Stimulated activated CD8-positive, alpha-beta memory T cell treated with anti-CD3 and anti-CD28 coated beads, Interleukin-12 subunit alpha, Interleukin-12 subunit beta, amount 100 ng/mL, for 1 hour (primary cell): Measurements from ENCODE around the gene NOL4L.

Experiments used
- DNase-seq: peaks from one replicate; pipeline ENCODE4 v3.0.0-alpha.2; 2020; ENCODE audit warnings: low read depth

Gene NOL4L

DNA sequence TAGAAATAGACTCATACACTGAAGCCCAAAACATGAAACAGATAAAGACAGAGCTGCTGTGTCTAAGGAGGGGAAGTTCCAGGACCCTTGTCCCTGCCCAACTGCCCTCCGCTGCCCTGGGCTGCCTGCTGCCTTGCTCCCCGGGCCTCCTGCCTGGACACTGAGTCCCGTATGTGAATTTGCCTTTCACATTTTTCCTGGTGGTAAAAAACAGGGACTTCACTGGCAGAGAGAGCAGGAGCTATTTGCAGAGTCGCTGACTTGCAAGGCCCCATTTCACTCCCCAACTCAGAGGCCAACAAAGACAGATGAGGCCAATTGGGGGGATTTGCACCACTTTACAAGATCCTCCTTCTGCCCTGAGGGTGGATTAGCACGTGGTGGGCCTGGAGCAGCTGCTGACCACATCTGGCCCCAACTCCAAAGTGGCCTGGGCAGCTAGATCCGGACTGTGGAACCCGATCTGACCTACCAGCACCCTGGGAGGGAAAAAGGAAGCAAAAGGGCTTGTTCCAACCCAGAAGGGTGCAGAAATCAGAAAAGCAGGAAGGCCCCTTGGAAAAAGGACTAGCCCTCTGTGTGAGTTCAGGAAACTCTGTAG, 61.4 kb downstream of the NOL4L start:
- no peak for DNase-seq

DNA sequence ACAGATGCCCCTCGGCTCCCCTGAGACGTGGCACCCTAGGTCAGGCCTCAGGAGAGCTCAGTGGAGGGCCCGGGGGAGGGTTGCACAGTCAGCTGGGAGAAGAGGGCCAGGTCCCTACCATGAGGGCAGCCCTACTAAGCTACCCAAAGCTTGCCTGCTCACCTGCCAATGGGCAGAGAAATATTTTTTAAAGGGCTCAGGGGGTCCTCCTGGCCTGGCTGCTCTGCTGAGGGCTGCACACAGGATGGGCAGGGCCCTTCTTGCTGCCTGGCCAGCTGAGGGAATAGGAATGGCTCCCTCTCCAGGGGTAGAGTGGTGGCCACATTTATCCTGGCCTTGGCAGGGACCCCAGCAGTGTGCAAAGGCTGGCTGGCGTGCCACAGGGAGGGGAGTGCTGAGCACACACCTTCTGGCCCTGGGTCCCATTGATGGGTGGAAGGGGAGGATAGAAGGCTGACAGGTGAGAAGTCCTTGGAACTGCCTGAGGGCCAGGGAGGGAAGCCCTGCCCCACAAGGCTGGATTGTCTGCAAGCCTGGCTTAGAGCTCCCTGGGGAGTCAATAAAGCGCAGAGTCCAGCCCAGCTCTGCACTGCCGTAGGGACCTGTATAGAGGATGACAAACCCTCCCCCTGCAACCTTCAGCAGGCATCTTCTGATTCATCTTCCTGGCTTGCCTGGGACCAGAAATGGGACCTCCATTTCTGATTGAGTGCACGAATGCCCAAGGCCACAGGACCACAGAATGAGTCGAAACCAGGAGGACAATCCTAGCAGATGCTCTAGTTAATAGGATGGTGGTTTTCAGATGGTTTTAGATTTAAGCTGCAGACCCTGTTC, 62.1 kb downstream of the NOL4L start:
- DNase-seq: no peak

DNA sequence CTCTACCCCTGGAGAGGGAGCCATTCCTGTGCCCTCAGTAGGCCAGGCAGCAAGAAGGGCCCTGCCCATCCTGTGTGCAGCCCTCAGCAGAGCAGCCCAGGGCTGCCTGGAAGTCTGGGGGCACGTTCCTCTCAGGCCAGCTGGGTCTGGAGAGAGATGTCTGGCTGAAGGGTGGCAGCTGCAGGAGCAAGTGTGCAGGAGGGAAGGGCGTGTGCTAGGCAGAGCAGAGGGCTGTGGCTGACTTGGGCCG, 62.7 kb downstream of the NOL4L start:
- no peak for DNase-seq

DNA sequence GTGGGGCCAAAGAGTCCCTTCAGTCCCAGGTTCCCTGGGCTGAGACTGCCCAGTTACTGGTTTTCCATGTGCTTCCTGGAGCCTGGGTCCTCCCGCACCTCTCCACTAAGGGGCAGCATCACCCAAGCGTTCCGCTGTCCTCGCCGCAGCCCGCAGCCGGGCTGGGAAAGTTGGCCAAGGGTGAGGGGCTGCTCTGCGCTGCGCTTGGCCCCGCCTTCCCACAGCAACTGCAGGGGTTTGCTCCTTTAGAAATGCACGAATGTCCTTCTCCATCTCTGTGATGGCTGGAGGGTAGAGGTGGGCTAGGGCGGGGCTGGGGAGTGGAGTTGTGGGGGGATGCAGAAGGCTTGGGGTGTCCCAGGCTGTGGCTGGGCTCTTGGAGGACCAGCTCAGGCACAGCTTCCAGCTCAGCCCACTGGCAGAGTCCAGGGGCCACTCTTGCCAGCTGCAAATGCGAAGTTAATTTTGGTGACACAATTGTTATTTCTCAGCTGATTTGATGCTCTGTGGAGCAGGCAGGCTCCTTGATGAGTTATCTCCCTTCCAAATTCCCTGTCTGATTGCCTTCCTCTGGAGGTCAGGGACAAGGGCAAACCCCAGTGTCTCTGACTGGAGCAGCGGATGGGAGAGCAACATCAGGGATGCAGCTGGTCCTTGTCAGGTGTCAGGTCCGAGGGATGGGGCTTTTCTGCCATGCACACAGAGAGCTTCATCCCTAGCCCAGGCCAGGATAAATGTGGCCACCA, 63.2 kb downstream of the NOL4L start:
- peak; percentile 42 for DNase-seq

DNA sequence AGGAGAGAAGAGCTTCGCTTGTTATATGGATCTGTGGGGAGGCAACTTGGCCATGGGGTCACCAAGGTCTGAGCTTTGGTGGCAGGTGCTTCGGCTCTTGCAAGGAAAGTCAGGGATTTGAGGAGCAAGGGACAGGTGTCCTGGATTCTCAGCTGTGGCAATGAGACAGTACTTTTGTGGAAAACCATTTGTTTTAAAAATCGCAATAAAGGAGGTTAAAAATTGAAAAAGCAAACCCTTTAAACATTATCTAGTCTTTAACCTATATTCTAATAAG, 64.3 kb downstream of the NOL4L start:
- no peak for DNase-seq

DNA sequence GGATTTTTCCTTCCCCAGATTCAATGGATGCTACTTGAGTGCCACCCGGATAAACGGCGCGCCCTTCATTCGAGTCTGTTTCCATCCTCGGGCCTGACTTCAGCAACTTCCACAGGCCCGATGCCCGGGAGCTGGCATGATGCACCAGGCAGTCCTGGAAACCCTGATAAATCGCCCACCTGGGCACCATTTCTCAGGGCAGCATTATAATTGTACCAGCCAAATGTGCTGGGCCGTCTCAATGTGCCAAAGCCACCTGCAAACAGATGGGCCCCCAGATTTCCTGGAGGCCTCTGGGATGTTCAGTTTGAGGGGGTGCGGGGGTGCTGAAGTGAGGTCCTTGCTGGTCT, 65.8 kb downstream of the NOL4L start:
- DNase-seq: no peak

DNA sequence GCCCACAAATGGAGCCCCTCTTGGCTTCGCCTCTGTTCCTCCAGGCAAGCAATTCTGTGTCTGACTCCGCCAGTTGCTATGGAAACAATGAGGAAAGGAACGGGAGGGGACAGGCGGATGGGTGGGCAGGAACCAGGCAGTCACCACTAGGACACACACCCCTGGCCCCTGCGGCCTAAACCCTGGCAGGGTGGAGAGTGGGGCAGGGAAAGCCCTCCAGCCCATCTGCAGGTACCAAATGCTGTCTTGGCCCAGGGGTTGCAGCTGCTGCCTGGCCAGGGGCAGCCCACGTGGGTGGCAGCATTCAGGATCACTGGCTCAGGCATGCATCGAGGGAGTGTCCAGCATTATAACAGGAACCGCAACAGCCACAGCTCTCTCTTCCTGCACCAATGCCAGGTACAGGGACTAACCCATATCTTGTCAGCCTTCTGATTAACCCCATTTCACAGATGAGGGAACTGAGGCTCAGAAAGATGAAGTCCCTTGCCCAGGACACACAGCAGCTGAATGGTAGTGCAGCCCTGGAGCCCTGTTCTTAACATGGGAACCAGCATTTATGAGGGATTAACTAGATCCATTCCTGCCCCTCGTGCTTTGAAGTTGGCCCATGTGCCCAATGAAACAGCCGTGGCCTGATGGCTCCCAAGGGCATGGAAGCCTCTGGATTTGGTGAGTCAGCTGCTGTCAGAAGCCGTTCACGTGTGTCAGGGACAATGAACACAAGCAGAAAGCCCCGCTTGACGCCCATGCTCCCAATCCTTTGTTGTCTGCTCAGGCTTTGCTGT, 66.3 kb downstream of the NOL4L start:
- no peak for DNase-seq

DNA sequence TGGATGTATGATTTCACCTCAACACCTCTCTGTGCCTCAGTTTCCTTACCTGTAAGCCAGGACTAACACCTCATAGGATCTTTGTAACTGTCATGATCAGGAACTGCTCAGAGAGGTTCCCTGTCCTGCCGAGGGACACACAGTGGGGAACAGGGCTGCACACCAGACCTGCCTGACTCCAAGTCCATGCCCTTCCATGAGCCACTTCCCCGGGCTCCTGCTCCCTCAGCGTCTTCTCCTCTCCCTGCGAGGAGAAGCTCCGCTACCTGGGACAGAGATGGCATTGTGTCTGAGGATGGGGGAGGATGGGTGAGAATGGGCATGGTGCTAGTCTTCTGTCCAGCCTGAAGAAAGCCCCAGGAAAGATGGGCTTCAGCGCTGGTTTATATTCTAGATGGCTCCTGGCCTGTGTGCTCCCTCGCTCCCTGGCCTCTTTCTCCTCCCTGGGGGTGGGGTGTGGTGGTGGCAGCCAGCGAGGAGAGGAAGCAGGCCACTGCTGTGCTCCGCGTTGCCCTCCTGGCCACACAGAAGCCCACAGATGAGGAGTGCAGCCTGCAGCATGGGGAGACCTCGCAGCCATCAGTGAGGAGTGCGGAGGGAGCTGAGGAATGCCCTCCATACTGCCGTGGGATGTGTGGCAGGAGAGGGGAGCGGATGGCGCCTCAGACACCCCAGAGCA, 67.1 kb downstream of the NOL4L start:
- DNase-seq: no peak

DNA sequence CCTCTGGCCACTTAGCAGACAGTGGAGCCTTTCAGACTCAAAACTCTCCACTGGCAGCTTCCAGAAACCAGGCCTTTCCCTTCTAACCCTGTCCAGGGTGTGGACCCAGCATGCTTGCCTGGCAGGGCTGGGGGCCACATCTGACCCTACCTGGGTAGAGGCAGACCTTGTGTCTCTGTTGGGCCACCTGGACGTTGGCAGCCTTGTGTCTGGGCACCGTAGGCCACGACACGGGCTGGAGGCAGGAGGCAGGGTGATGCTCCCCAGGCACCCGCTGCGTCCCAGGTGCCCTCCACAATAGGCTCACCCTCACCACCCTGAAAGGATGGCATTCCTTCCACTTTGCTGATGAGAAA, 67.6 kb downstream of the NOL4L start:
- DNase-seq: no peak

DNA sequence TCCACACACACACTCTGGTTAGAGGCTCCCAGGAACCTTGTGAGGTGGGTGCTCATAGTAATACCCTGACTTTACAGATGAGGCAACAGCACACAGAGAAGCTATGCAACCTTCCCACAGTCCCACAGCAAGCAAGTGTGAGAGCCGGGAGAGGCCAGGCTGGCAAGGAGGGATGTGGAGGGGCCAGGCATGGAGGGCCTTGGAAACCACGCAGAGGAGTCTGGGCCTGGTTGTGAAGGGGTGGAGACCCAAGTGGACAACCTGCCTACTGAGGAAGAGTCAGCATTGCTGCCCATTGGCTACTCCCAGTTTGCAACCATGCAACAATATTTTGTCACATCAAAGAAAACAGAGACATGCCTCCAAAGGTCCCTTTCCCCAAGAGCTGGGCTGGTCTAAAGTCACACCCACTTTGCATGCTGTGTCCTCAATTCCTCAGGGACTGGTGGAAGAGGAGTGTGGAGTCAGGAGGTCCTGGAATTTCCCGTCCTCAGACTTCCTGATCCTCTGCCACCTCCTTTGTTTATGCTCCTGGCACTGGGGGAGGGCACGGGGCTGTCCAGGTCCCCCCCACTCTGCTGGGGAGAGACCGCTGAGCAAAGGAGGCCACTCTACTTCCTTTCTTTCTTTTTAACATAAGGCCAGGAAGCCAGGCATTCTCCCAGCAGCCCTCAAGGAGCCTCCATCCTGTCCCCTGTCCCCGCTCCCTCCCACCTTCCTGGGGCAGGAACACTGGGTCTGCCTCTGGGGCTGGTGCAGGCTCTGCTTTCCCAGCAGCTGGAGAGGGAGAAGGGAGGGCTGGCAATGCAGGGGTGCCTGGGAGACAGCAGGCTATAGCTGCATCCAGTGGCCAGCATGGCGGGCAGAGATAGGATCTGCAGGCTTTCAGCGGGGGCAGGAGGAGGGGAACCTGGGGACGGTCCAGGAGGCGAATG, 68.3 kb downstream of the NOL4L start:
- no peak for DNase-seq

DNA sequence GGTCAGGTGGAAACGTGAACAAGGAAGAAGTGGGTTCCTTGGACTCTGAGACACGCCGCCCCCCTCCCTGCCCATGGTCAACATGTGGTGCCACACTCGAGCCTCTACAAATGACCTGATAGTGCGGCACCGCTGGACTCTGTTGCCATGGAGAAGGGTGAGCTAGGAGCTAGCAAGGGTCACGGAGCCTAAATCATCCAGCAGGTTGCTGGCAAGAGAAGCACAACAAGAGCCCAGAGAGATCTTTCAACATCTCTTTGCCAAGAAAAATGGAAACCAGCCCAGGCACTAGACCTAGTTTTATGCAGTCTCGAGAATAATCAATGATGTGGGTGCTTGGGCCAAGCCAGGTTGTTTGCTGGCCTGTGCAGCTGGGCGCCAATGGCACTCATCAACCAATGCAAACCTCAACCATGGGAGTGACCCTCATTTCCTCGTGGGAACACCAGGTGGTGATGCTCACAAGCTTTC, 69.5 kb downstream of the NOL4L start:
- no peak for DNase-seq

DNA sequence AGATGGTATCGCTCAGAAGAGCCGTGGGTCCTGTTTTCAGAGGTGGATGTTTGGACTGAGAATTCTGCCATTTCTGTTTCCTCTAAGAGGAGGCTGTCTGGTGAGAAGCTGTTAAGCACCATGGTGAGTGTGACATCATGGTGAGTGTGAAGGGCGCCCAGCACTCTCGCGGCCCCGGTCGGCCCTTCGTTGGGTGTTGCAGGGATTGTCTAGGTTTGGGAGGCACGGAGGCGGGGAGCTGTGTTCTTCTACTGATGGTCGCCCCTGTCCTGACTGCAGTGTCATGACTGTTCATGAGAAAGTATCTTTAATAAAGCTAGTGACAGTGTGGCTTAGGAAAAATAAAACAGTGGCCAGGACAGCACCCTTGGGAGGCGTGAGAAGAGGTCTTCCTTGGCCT, 70.4 kb downstream of the NOL4L start:
- no peak for DNase-seq

DNA sequence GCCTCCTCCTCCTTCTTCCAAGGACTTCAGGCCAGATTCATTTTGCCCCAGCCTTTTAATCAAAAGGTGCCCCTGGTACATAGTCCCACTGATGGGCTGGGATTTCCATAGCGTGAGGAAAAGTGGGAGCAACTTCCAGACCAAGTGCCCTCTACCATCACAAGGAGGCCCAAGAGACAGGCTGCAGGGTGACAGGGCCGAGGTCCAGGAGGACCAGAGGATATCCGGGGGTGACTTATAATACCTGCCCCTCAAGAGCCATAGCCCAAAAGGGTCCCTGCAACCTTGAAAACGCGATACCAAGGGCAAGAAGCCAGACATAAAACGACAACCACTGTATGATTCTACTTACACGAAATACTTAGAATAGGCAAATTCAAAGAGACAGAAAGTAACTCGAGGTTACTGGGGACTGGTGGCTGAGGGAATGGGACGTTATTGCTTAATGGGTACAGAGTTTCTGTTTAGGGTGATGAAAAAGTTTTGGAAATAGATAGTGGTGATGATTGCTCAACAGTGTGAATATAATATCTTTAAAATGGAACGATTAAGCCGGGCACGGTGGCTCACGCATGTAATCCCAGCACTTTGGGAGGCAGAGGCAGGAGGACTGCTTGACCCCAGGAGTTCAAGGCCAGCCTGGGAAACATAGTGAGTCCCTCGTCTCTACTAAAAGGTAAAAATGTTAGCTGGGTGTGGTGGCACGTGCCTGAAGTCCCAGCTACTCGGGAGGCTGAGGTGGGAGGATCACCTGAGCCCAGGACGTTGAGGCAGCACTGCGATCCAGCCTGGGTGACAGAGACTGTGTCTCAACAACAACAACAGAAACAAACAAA, 71.9 kb downstream of the NOL4L start:
- DNase-seq: no peak

DNA sequence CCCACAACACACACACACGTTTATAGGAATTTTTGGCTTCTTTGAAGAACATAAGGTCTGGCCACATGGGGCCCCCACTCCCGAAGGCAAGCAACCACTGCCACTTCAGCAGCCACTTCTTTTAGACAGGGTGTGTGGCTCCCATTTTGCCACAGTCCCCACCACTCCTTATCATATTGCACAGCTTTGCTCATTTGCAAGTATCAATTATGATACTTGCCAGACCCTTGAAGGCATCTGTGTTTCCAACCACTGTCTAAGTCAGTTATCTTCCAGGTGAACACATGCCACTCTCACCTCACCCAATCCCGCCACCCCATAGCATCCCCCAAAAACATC, 73.1 kb downstream of the NOL4L start:
- no peak for DNase-seq

DNA sequence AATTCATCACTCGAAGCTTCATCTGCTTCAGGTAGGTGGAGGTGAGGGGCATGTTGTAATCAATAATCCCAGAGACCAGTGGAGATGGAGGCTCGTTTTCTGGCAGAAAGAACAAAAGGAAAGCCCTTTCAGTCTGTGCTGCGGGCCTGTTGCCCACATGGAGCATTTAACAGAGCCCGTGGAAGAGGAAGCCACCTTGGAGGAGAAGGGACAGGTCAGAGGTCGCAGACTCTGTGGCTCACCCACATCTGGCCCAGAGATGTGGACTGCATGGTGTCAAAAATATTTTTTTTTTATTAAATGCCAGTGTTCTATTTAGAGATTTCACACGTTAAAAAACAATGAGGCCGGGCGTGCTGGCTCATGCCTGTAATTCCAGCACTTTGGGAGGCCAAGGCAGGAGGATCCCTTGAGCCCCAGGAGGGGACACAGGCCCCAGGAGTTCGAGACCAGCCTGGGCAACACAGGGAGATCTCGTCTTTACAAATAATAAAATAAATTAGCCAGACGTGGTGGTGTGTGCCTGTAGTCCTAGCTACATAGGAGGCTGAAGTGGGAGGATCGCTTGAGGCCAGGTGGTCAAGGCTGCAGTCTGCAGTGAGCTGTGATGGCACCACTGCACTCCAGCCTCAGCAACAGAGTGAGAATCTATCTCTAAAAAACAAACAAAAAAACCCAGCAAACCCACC, 73.6 kb downstream of the NOL4L start:
- DNase-seq: no peak

DNA sequence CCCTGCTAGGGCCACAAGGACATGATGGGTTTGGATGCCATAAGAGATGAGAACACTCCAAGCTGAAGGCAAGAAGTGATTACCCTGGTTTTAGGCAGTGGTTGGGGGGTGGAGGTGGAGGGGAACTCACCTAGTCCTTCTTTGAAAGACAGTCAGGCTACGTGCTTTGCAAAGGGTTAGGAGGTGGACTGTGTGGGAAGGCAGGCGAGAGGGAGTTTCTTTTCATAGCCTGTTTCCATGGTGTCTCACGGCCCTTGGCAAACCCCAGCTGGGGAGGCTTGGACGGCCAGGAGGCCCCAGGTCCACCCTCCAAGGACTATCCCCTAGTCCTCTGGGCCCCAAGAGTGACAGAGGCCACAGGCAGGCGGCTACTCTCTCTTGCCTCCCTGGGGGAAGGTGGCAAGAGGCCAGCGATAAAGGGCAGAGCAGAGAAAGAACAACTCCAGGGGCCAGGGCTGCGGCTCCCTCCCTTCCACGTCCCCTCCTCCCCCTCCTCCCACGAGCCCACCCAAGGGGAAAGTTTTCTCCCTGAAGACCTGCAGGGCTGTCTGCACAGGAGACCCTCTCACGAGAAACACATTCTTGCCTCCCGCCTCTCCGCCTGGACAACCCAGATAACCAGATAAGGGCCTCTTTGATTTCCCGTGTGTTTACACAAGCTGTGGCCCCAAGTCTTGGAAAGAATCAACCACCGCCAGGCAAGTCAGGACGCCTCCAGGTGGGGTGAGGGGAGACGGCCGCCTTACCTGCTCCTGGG, 74.4 kb downstream of the NOL4L start:
- no peak for DNase-seq

DNA sequence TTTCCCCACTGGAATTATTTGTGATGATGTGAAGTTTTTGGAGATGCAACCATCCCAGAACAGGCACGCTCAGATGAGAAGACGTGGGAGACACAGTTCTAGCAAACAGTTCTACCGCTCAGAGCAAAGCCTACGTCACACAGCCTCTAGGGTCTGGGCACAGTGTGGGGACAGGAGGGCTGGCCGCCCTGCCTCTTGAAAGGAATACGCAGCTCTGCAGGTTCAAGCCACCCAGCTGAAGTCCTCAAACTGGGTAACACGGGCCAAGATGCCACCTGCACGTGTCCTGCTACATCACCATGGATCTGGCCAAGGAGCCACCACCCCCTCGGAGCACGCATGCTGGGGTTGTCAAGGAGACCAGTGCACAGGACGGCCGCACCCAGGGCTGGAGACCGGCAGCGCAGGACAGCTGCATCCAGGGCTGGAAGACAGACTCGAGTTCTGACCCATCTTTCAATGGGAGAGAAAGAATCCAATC, 75.0 kb downstream of the NOL4L start:
- DNase-seq: no peak

DNA sequence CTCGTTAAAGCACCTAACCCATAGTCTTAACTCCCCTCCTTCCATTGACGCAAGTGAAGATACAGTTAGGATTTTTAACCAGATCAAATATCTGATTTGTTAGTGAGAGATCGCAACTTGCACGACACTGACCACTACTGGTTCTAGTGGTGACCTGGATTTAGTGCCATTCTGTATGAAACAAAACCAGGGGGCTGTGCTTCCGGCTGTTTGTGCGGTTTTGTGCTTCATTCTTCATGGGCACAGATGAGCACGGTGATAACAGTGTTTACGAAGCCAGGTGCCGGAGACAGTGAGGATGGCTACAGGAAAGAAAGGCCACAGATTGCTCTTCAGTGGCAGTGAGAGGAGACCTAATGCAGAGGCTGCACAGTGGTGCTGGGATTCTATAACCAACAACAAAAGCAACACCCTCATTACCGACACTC, 75.5 kb downstream of the NOL4L start:
- peak; percentile 43 for DNase-seq

DNA sequence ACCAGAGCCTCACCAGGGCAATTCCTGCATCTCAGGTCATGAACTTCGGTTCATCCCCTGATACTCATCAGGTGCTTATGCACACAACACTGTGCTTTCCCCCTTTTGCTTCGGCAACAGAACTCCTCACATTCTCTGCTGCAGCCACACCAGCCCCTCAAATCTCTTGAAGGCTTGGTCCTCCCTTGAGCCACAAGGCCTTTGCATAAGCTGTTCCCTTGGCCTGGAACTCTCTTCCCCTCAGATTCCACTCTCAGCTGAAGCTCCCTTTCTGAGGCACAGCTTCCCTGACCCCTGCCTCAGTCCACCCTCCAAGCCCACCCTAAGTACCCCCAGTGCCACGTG, 76.4 kb downstream of the NOL4L start:
- no peak for DNase-seq
